Activated CD4-positive, alpha-beta T cell treated with anti-CD3 and anti-CD28 coated beads for 1 hour (primary cell): ENCODE results near the gene SORCS2.

Experiments used
- DNase-seq: peaks from one replicate; pipeline ENCODE4 v3.0.0-alpha.2; 2020

The SORCS2 gene

GRCh38 chr4:7362862-7363430 is 170.6 kb downstream of the SORCS2 start:
- DNase-seq: no peak

- no peak for DNase-seq
Observed at GRCh38 chr4:7364979-7365378, 172.6 kb downstream of the SORCS2 start.

- DNase-seq: no peak
Observed at GRCh38 chr4:7365462-7366179, 173.3 kb downstream of the SORCS2 start.

DNA sequence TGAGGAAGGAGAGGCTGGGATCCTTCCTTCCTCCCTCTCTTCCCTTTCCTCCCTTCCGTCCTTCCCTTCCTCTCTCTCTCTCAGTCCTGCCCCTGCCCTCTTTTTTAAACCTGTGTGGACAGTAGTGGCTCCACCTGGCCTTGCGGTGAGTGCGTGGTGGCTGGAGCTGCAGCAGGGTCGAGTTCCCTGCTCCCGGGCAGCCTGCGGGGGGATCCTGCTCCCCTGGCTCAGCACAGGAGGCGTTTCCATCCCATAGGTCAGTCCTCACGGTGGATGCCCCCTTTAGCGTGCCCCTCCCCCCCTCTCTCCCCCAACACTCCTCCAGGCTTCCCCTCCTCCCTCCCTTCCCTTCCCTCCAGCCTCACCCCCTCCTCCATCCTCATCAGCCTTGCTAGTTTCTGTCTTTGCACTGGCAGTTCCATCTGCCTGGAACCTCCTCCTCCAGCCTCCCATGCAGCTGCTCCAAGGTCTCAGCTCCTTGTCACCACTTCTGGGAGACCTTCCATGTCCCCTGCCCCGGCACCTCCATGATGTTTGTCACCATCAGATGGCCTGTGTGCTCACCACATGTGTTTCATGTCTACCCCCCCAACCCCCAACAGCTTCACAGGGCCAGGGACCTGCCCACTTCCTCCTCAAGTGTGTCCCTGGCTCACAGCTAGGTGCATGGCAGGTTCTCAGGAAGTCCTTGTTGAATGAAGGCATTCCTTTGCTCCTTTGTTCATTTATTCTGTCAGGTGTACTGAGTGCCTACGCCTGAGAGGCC is 174.0 kb downstream of the SORCS2 start:
- no peak for DNase-seq

DNA sequence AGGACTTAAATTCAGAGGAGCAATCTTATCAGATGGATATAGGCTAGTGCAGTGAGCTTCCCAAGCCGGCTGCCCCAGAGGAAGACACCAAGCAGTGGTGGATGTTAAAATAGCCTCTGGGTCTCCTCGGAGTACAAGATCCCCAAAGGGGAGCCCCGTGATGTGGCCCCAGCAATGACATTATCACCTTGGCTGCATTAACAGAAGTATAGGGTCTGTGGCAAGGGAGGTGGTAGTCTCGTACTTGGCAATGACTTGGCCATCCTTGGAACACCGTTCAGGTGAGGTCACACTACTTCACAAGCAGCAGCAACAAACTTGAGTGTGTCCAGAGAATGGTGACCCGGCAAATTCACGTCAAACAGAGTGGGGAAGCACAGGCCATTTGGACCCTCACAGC is 174.6 kb downstream of the SORCS2 start:
- no peak for DNase-seq

DNA sequence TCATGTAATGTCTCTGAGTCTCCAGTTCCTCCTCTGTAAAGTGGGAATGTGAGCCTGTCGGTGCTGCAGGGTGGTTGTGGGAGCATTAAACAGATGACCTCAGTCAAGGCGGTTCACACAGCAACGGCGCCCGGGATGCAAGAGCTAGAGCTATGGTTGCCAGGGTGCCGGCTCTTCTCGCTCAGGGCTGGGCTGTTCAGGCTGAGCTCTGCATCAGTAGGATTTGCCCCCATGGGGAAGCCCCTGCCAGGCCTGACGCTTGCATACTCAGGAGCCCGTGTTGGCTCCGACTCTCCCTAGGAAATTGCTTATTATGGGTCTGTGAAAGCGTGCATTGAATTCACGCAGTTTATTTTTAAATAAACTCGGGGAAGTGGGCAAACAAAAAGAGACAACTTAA is 175.1 kb downstream of the SORCS2 start:
- DNase-seq: no peak

DNA sequence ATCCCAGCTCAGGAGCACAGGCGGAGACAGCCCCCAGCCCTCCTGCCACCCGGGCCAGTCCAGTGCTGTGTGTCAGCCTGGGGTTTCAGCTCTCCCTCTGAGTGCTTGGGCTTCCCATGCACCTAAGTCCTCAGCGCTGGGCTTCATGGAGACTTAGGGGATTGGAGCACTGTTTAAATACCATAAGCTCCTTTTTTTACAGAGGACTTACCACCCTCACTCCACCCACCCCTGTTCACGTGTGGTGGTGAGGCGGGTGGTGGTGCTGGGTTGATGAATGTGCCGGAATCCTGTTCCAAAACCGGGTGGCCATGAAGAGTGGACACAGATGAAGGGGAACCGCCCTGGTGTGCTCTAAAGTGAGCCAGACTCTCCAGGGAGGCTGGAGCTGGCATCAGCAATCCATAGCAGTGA is 175.5 kb downstream of the SORCS2 start:
- no peak for DNase-seq

DNA sequence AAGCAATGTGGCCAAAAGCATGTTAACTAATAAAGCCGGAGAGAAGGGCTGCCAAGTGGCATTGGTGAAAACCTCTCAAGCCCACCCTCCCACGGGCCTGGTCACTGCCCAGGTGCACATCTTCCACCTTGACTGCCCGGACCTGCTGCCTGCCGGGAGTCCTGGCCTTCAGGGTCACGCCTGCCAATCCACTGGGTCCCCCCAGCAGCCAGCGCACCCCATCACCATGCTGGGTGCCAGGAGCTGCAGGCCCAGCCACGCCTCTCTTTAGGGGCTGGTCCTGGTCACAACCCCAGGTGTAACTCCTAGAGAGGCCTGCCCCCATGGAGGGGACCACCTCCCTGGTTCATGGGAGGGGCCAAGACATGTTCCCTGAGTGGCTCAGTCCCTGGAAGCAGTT is 176.0 kb downstream of the SORCS2 start:
- DNase-seq: no peak

DNA sequence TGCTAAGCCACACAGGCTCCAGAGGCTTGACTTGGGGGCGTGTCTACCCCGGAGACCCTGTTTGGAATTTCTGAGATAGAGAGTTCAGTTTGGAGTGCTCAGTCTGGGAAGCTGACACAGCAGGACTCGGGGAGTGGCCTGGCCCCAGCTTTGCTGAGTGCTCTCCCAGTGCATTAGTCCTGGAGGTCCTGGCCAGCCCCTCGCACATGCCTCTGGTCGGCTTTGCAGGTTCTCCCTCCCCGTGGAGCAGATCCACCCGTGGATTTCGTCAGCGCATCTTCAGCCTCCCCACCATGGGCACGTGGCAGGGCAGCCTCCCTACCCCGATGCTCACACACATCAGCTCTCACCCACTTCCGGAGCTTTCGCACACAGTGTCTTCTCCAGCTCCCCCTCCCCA is 177.2 kb downstream of the SORCS2 start:
- no peak for DNase-seq

- DNase-seq: no peak
Observed at GRCh38 chr4:7370038-7370437, 177.7 kb downstream of the SORCS2 start.

DNA sequence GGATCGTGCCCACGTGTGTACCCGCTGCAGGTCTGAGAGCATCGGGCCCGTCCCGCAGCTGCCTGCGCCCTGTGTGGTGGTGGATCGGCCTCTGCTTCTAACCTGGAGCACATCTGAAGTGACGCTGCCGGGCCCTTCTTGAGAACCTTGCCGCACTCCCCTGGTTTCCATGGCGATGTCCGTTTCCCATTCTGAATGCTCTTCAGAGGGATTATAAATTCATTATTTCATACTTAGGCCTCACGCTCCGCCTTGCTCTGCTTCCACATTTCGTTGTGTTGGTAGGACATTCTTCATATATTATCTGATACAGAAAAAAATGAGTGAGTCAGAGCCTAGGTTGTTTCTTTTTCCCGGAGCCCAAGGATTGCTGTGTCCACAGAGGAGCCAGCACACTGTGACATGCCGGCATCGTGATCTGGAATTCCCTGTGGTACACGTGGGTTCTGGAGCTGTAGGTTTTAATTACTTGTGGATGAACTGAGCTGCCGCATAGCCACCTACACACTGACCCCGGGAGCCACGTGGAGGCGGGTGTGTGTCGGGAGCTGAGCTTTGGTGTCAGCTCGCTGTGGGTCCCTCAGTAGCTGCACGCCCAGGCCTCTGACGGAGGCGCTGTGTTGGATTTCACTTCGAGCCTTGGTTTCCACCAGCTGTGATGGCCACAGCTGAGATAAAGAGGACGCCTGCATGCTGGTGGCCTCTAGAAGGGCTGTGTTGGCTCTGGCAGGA is 179.0 kb downstream of the SORCS2 start:
- no peak for DNase-seq

DNA sequence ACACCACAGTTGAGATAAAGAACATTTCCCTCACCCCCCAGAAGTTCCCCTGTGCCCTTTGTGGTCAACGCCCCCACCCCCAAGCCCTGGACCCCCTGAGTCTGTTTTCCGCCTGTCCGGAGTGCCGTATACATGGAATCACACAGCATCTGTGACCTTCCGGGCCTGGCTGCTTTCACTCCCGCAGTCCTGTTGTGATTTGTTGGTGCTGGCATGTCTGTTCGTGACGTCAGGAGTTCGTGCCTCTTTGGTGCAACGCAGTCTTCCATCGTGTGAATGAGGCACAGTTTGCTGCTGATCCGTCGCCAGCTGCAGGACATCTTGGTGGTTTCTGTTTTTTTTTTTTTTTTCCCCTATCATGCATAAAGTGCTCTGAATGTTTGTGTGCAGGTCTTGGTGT is 180.3 kb downstream of the SORCS2 start:
- no peak for DNase-seq

GRCh38 chr4:7374571-7374970 is 182.2 kb downstream of the SORCS2 start:
- DNase-seq: no peak

DNA sequence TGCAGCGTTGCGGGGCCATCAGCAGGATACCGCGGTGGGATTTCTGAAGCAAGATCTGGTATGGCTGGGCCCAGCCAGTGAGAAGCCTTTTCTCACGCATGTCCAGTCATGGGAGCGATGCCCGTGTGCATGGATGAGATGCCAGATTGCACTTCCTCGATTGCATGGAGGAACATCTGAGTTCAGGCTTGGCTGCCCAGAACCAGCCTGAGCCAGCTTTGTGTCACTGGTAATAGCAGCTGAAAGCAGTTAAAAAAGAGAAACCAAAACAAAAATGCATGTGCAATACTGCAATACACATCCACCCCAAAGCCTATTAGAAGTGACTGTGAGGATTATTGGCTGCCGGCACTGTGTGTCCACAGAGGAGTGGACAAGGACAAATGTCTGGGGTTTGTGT is 183.1 kb downstream of the SORCS2 start:
- DNase-seq: no peak

DNA sequence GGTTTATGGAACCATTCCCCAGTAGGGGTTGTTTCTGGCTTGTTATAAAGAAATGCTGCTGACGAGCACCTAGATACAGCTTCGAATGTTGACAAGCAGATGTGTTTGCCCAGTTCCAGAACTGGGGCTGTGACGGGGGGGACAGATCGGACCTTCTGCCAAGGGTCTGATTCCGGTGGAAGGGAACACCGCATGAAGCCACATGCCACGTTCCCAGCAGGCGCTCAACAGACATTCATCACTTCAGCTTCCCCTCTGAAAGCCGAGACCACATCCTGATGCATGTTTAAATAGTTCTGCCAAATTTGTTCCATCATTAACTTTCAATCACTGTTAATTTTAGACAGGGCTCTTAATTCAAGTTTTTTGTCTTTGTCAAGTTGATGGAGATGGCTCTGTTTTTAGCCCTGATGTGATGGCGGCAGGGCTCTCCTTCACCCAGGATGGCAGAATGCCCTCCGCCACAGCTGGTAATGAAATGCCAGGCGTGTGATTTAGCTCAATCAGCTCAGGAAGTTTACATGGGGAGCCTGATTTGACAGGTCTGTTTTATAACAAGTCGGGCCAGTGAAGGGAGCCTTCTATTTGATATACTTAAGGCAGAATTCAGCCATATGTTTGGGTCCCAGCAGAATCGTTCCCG is 185.0 kb downstream of the SORCS2 start:
- DNase-seq: no peak

- no peak for DNase-seq
Observed at GRCh38 chr4:7379186-7379585, 186.8 kb downstream of the SORCS2 start.

DNA sequence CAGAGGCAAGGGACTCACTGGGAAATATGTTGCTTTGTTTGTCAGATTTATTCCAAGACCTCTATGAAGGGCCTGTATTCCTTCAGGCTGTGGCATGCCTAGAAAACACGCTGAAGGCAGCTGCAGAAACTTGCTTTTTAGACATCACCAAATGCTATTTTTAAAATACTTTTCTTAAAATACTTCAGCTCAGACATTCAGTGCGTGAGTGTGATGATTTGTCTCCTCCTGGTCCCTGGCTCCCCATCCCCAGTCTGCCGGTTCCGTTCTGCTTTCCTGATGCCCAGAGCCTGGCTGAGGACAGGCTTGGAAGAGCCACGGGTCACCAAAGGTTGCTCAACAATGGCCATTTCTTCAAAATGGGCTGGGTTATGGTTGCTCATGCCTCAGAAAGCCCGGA is 187.4 kb downstream of the SORCS2 start:
- DNase-seq: no peak

DNA sequence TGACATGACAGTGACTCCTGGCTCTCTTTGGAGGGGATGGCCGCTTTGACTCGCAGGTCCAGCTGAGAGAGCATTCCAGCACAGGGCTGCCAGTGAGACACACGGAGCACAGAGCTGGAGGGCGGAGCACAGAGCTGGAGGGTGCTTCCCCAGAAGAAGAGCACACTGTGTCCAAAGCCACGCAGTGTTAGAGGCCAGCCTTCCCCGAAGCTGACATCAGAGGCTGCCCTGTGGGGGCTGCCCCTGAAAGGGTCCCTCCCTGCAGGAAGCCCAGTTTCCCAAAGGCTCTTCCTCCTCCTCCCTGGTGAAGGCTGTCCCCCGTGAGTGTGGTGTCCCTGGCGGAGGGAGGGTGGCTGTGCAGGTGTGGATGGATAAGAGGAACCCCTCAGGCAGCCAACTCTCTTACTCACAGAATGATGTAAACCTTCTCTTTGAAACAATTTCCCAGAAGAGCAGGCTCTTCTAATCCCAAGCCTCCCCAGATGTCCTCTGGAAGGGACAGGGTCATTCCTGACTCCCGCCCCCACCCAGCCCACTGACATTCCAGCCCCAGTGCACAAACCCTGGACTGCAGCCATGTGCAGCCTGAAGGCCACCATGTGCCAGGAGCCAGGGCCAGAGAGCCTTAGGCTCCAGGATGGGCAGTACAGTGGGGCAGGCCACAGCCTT is 189.0 kb downstream of the SORCS2 start:
- DNase-seq: no peak

- DNase-seq: no peak
Observed at GRCh38 chr4:7381890-7382633, 189.7 kb downstream of the SORCS2 start.

GRCh38 chr4:7382634-7383014 is 190.3 kb downstream of the SORCS2 start:
- no peak for DNase-seq

DNA sequence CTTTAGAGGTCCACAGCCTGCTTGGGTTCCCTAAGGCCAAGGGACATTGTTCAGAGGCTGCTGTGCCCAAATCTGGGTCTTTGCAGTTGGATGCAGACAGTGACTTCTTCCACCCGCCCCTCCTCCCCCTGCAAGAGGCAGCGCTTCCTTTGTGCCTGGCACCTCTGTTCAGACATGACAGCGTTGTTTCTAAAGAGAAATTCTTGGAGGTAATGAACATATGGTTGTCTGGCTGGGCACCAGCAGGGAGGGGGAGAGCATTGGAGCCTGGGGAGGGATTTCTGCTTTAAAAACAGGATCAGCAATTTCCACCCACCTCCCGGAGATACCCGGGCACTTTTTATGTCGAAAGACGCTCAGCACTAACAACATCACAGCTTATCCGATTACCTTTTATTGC is 190.9 kb downstream of the SORCS2 start:
- DNase-seq: no peak
